HCT116 (cell line): ENCODE results near the gene PPP3CB. TPM values are rescaled to one million over a fixed set of nuclear protein-coding genes. Genes with fewer than 3 reads are reported as not detected.

Experiments used
- ATAC-seq: fragments of 200-7000 bp; cut with Tn5 transposase; 2 replicates; pipeline ENCODE4 v1.9.1; 2020; ENCODE audit warnings: mild to moderate bottlenecking, moderate library complexity
- BruUV-seq: library from RNA; stranded (reverse); fragments of 400-500 nt; replicated peaks from 2 replicates; lab custom pipeline; 2021; lab: Mats Ljungman, UMichigan
- CTCF ChIA-PET: fragments of 300-600 bp; sonication (Branson Sonifier 250); formaldehyde crosslinking; loops from one replicate; lab custom pipeline; 2021; ENCODE audit warnings: antibody characterized with exemption; lab: Charles Lee
- POLR2A ChIA-PET: fragments of 300-600, 350-600 bp; sonication (Branson Sonifier 250); formaldehyde crosslinking; loops from one replicate; lab custom pipeline; 2021; ENCODE audit warnings: antibody characterized with exemption; lab: Charles Lee
- RAD21 ChIA-PET, 2 experiments: fragments of 300-600 bp; sonication (Branson Sonifier 250); formaldehyde crosslinking; loops; one replicate each; lab custom pipeline; 2023; ENCODE audit warnings: low total read pairs in 2 of 2; ENCODE audit not compliant: uncharacterized antibody in 2 of 2, unreplicated experiment in 2 of 2, low non-redundant PET in 1 of 2; lab: Charles Lee
- DNase-seq: peaks from one replicate; pipeline ENCODE4 v3.0.0-alpha.2; 2010; ENCODE audit warnings: low read depth, low spot score
- H2AFZ ChIP-seq: fragments of 200-600 bp; shearing (Covaris generic), sonication (generic); 2 replicates; pipeline ENCODE4 v1.6.1; 2017; ENCODE audit warnings: low read depth, mixed run types, mixed read lengths, antibody characterized with exemption, low read length; ENCODE audit not compliant: poor library complexity, severe bottlenecking
- H3K27ac ChIP-seq: 2 replicates; pipeline ENCODE4 v1.5.1; 2012; ENCODE audit warnings: low read depth, low read length
- H3K27me3 ChIP-seq: fragments of 200-600 bp; sonication (generic); 2 replicates; pipeline ENCODE4 v1.6.1; 2016; ENCODE audit warnings: mixed run types, low read length, mixed read lengths; ENCODE audit not compliant: insufficient read depth
- H3K36me3 ChIP-seq, 2 experiments: fragments of 200-500 bp in 1 of 2; fragments of 200-600 bp in 1 of 2; sonication (Bioruptor generic) in 1 of 2; sonication (generic) in 1 of 2; 2 replicates each; pipeline versions ENCODE4 v1.5.1 to v1.6.1; 2014 to 2016; ENCODE audit warnings: low read length in 2 of 2, inconsistent platforms in 1 of 2, mixed read lengths in 1 of 2, mixed run types in 1 of 2; ENCODE audit not compliant: insufficient read depth in 2 of 2, control insufficient read depth in 1 of 2
- H3K4me1 ChIP-seq, 2 experiments: fragments of 200-600 bp in 1 of 2; sonication (generic) in 1 of 2; 2 replicates each; pipeline versions ENCODE4 v1.5.1 to v1.6.1; 2012 to 2017; ENCODE audit warnings: low read length in 2 of 2, inconsistent platforms in 1 of 2, mild to moderate bottlenecking in 1 of 2, mixed read lengths in 1 of 2, mixed run types in 1 of 2, moderate library complexity in 1 of 2; ENCODE audit not compliant: insufficient read depth in 2 of 2, control insufficient read depth in 1 of 2
- H3K4me2 ChIP-seq: fragments of 200-600 bp; sonication (generic); 2 replicates; pipeline ENCODE4 v1.6.1; 2017; ENCODE audit warnings: mixed run types, low read length, mixed read lengths
- H3K4me3 ChIP-seq, 2 experiments: fragments of 200-600 bp in 1 of 2; sonication (generic) in 1 of 2; replicated peaks in 1 of 2; 2 replicates each; pipeline ENCODE4 v1.5.1; 2011 to 2016; ENCODE audit warnings: low read length in 2 of 2, control low read depth in 1 of 2, low read depth in 1 of 2, mild to moderate bottlenecking in 1 of 2, mixed read lengths in 1 of 2, mixed run types in 1 of 2
- H3K79me2 ChIP-seq: fragments of 200-600 bp; sonication (generic); 2 replicates; pipeline ENCODE4 v1.6.1; 2017; ENCODE audit warnings: mild to moderate bottlenecking, mixed run types, low read length, moderate library complexity, mixed read lengths; ENCODE audit not compliant: insufficient read depth
- H3K9ac ChIP-seq: fragments of 200-600 bp; sonication (generic); 2 replicates; pipeline ENCODE4 v1.6.1; 2016; ENCODE audit warnings: low read length, mixed read lengths
- H3K9me2 ChIP-seq: fragments of 200-600 bp; sonication (generic), shearing (Covaris generic); 2 replicates; pipeline ENCODE4 v1.6.1; 2017; ENCODE audit warnings: mixed run types, mild to moderate bottlenecking, moderate library complexity; ENCODE audit not compliant: insufficient read depth
- H3K9me3 ChIP-seq, 2 experiments: fragments of 200-500 bp in 1 of 2; fragments of 200-600 bp in 1 of 2; sonication (Bioruptor generic) in 1 of 2; sonication (generic) in 1 of 2; 2 replicates each; pipeline ENCODE4 v1.6.1; 2014 to 2017; ENCODE audit warnings: low read length in 2 of 2, mixed read lengths in 2 of 2, inconsistent platforms in 1 of 2, low read depth in 1 of 2, mild to moderate bottlenecking in 1 of 2, mixed run types in 1 of 2, moderate library complexity in 1 of 2; ENCODE audit not compliant: control insufficient read depth in 1 of 2, insufficient read depth in 1 of 2
- H4K20me1 ChIP-seq: fragments of 200-600 bp; sonication (generic), shearing (Covaris generic); 2 replicates; pipeline ENCODE4 v1.6.1; 2017; ENCODE audit warnings: mixed run types, mild to moderate bottlenecking, moderate library complexity; ENCODE audit not compliant: insufficient read depth
- CBX3 ChIP-seq: IDR thresholded peaks from 2 replicates; pipeline ENCODE4 v1.6.1; 2012; ENCODE audit warnings: low read depth
- EGR1 ChIP-seq: IDR thresholded peaks from 2 replicates; pipeline ENCODE4 v1.6.1; 2012; ENCODE audit warnings: low read depth
- EZH2 ChIP-seq: fragments of 200-600 bp; sonication (generic); IDR thresholded peaks from 2 replicates; pipeline ENCODE4 v1.6.1; 2017; ENCODE audit warnings: antibody characterized with exemption, mixed run types
- JUND ChIP-seq: IDR thresholded peaks from 2 replicates; pipeline ENCODE4 v1.6.1; 2012
- POLR2AphosphoS5 ChIP-seq: IDR thresholded peaks from 2 replicates; pipeline ENCODE4 v1.6.1; 2011; ENCODE audit warnings: mild to moderate bottlenecking, low read depth, low read length, moderate library complexity
- RAD21 ChIP-seq: IDR thresholded peaks from 2 replicates; pipeline ENCODE4 v1.6.1; 2012; ENCODE audit warnings: low read depth, mild to moderate bottlenecking
- SIN3A ChIP-seq: IDR thresholded peaks from 2 replicates; pipeline ENCODE4 v1.6.1; 2012; ENCODE audit warnings: low read depth
- SP1 ChIP-seq: IDR thresholded peaks from 2 replicates; pipeline ENCODE4 v1.6.1; 2012; ENCODE audit warnings: low read depth
- SRF ChIP-seq: IDR thresholded peaks from 2 replicates; pipeline ENCODE4 v1.6.1; 2012; ENCODE audit warnings: low read depth
- TCF7L2 ChIP-seq: IDR thresholded peaks from 2 replicates; pipeline ENCODE4 v1.7.0; 2011; ENCODE audit warnings: borderline replicate concordance, inconsistent platforms; ENCODE audit not compliant: insufficient read depth, insufficient read length; ENCODE audit errors: extremely low read depth
- ZNF274 ChIP-seq: fragments of 200-500 bp; sonication (Bioruptor generic); IDR thresholded peaks from 2 replicates; pipeline ENCODE4 v1.6.1; 2014; ENCODE audit warnings: mild to moderate bottlenecking, low read depth, low read length, inconsistent platforms
- intact Hi-C: fragments of 100-400 bp; cut with micrococcal nuclease; formaldehyde crosslinking; loops from 2 replicates; pipeline ENCODE4 v1.10.0; 2022
- total RNA-seq: library from RNA; stranded (reverse); gene quantifications from one replicate; pipeline ENCODE4 v1.2.1, GENCODE V29; 2021; ENCODE audit not compliant: unreplicated experiment
- TF ChIP-seq, protein P1 (sequence below): IDR thresholded peaks from 2 replicates; pipeline ENCODE4 v1.6.1; 2012; ENCODE audit warnings: low read depth
- TF ChIP-seq, protein P2 (sequence below): IDR thresholded peaks from 2 replicates; pipeline ENCODE4 v1.6.1; 2012
- TF ChIP-seq, protein P3 (sequence below): IDR thresholded peaks from 2 replicates; pipeline ENCODE4 v1.6.1; 2012

The PPP3CB gene
- total RNA-seq, 1 experiment from 2014 or later, result 32.0 TPM

DNA sequence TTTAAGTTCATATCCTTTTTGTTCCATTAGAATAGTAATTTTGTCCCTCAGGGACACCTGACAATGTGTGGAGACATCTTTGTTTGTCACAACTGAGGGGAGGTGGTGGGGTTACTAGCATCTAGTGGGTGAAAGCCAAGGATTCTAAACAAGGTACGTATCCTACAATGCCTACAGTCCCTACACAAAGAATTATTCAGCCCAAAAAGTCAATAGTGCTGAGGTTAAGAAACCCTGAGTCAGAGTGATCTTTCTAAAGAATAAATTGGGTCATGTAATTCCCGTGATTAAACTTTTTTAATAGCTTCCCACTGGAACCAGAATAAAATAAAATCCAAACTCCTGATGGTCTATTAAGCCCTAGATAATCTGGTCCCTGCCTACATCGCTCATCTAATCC, 79.3 kb downstream of the PPP3CB start (continued):
- TF ChIP-seq, protein P1, sequence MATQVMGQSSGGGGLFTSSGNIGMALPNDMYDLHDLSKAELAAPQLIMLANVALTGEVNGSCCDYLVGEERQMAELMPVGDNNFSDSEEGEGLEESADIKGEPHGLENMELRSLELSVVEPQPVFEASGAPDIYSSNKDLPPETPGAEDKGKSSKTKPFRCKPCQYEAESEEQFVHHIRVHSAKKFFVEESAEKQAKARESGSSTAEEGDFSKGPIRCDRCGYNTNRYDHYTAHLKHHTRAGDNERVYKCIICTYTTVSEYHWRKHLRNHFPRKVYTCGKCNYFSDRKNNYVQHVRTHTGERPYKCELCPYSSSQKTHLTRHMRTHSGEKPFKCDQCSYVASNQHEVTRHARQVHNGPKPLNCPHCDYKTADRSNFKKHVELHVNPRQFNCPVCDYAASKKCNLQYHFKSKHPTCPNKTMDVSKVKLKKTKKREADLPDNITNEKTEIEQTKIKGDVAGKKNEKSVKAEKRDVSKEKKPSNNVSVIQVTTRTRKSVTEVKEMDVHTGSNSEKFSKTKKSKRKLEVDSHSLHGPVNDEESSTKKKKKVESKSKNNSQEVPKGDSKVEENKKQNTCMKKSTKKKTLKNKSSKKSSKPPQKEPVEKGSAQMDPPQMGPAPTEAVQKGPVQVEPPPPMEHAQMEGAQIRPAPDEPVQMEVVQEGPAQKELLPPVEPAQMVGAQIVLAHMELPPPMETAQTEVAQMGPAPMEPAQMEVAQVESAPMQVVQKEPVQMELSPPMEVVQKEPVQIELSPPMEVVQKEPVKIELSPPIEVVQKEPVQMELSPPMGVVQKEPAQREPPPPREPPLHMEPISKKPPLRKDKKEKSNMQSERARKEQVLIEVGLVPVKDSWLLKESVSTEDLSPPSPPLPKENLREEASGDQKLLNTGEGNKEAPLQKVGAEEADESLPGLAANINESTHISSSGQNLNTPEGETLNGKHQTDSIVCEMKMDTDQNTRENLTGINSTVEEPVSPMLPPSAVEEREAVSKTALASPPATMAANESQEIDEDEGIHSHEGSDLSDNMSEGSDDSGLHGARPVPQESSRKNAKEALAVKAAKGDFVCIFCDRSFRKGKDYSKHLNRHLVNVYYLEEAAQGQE, result no peak
- TF ChIP-seq CBX3 (no peak), SRF (no peak), SP1 (no peak), ZNF274 (no peak), RAD21 (no peak), EGR1 (no peak), JUND (no peak), TCF7L2 (no peak)
- TF ChIP-seq, protein P2, sequence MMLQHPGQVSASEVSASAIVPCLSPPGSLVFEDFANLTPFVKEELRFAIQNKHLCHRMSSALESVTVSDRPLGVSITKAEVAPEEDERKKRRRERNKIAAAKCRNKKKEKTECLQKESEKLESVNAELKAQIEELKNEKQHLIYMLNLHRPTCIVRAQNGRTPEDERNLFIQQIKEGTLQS, result no peak

DNA sequence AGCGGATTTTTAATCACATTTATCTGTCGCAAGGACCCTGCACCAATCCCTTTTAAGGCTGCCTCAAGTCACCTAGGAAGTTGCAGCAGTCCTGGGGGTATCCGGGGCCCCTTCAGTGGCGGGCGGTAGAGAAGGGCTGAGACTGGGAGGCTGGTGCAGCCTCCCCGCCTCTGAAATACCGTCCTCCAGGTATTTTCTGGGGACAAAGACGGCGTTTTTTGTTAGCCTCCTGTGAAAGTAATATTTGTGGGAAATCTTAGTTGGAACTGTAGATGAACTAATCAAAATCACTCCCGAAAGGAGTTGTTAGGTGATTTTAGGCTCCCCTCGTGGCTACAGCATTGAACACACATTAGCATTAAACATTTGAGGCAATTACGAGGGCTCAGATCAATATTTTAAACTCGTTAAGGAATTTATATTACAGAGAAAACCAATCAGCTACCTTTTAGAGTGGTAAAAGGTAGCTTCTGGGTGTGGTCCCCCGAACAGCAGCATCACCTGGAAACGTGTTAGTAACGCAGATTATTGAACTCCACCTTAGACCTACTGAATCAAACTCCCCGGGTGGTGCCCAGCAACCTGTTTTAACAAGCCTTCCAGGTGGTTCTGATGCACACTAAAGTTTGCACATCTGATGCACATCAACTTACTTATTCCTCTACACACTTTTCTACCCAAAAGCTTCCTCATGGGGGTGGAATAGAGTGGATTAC, 81.4 kb downstream of the PPP3CB start:
- peaks cover 3% of the 10 kb centered on the region; the same call in 1 of the 2 replicates for H4K20me1 ChIP-seq
- no peaks in the 10 kb centered on the region for H3K36me3 ChIP-seq
- H3K9me2 ChIP-seq, result no peaks in the 10 kb centered on the region
- H3K4me2 ChIP-seq, result peak overlapping the region; percentile 94
- DNase-seq (no peak), ATAC-seq (peak; percentile 43; the same call in 1 of the 2 replicates)
- RAD21 ChIA-PET, result no interaction called here
- peak overlapping the region; percentile 94 for H3K9ac ChIP-seq
- no peaks in the 10 kb centered on the region for H3K9me3 ChIP-seq
- TF ChIP-seq, protein P1, result no peak
- TF ChIP-seq EZH2, result no peak
- TF ChIP-seq POLR2AphosphoS5, result peak; percentile 54; the same call in 1 of the 2 replicates
- peak; percentile 11; the same call in 1 of the 2 replicates for TF ChIP-seq SIN3A
- TF ChIP-seq, protein P3, sequence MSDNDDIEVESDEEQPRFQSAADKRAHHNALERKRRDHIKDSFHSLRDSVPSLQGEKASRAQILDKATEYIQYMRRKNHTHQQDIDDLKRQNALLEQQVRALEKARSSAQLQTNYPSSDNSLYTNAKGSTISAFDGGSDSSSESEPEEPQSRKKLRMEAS, result peak; percentile 22; the same call in 1 of the 2 replicates
- CTCF ChIA-PET, result no interaction called here
- intact Hi-C loops, result loop anchor here (5.0 kb wide), 1 partner anchor 83 kb away; the partner anchor contains the start of gene PPP3CB
- peaks cover 10 to 22% of the 10 kb centered on the region in 2 experiments for H3K4me1 ChIP-seq
- peak overlapping the region; percentile 78 for H2AFZ ChIP-seq
- H3K27ac ChIP-seq, result peak overlapping the region; percentile 90
- peak overlapping the region; percentile 91 to 96 for H3K4me3 ChIP-seq
- H3K27me3 ChIP-seq, result no peaks in the 10 kb centered on the region
- BruUV-seq, result TSS peak; percentile 84
- H3K79me2 ChIP-seq, result peaks cover 43% of the 10 kb centered on the region
- POLR2A ChIA-PET, result interaction anchor here (1.6 kb wide), 1 partner anchor 150 kb away, joined by 5 read pairs; no protein-coding TSS in a partner anchor
